HG03442 (cell line): Measurements from ENCODE around the gene PSMD9.

Source experiments
- ATAC-seq: cut with Tn5 transposase; IDR thresholded peaks from one replicate; pipeline ENCODE4 v1.9.1; 2021; ENCODE audit warnings: mild to moderate bottlenecking, moderate library complexity; ENCODE audit not compliant: unreplicated experiment

PSMD9 gene

DNA sequence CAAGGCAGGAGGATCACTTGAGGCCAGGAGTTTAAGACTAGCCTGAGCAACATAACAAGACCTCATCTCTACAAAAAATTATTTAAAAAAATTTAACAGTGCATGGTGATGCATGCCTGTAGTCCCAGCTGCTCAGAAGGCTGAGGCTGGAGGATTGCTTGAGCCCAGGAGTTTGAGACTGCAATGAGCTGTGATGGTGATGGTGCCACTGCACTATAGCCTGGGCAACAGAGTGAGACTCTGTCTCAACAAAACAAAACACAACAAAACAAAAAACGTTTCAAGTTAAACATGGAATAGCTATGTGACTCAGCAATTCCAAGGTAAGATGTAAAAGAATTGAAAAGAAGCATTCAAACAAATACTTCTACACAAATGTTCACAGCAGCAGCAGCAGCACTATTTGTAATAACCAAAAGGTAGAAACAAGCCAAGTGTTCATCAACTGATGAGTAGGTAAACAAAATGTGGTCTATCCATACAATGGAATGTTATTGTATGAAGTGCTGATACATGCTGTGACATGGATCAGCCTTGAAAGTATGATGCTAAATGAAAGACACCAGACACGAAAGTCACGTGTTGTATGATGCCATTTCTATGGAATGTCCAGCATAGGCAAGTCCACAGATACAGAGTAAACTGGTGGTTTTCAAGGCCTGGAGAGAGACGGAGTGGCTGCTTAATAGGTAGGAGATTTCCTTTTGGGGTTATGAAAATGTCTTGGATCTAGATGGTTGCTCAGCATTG is 61.2 kb downstream of the PSMD9 start:
- no peak for ATAC-seq

- no peak for ATAC-seq
These were observed 64.6 kb downstream of the PSMD9 start for GRCh38 chr12:121953117-121953692.

- no peak for ATAC-seq
These were observed 65.1 kb downstream of the PSMD9 start for GRCh38 chr12:121953695-121954094.

- ATAC-seq, result no peak
These were observed 67.0 kb downstream of the PSMD9 start for GRCh38 chr12:121955258-121956237.

- no peak for ATAC-seq
These were observed 69.4 kb downstream of the PSMD9 start for GRCh38 chr12:121957861-121958515.

DNA sequence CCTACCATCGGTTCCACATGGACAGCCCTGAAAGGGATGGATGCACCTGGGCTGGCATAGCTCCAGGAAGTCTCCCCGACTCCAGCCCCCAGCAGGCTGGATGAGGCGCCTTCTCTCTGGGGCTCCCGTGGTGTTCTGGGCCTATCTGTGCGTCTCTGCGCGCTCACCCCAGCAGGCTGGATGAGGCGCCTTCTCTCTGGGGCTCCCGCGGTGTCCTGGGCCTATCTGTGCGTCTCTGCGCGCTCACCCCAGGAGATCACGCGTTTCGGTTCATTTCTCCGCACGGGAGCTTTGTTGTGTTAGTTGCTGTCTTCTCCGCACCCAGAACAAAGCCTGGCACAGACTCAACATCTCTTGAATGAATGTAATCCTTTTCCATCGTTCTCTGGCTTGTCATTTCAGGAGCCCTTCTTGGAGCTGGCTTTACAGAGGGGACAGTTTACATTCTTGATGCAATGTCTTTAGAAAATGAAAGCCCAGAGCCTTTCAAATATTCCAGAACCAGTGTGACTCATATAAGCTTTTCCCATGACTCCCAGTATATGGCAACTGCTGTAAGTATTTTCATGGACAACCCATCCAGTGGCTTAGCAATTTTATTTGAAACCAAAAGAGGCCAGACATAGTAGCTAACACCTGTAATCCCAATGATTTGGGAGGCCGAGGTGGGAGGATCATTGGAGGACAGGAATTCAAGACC is 70.1 kb downstream of the PSMD9 start:
- no peak for ATAC-seq

DNA sequence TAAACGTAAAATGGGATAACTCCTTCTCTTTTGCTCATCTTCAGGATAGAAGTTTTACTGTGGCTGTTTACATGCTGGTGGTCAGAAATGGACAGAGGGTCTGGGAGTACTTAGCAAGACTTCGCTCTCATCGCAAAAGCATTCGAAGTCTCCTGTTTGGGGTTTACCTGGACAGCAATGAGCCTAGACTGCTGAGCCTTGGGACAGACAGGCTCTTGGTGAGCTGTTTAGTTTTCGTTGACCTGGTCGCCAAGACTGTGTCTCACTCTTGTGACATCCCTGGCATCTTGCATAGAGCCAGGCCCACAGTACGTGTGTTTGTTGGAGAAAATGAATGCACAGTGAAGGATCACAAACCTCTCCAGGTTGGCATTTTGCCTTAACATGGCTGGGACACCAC is 72.0 kb downstream of the PSMD9 start:
- ATAC-seq, result no peak

DNA sequence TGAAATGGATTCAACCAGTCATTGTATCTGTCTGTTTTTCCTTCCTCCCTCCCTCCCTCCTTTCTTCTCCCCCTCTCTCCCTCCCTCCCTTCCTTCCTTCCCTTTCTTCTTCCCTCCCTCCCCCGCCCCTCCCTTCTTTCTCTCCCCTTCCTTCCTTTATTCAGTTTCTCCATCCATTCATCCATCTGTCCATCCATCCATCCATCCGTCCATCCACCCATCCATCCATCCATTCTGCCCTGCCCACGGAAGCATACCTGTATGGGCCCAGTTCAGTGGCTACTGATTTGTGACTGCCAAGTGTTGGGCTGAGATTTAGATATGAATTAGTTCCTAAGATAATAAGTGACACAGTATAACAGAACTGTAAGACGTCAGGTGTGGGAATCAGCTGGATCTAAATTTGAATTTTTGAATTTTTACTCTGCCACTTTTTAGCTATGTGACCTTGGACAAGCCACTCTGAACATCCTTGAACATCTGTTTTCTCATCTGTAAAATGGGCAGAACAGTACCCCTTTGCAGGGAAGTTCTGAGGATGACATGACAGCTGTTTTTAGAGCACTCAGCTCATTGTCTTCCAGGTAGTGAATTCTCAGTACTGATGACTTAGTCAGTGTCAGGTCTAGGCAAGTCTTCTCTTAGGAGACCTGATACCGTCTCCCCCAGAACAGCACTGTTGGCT is 72.7 kb downstream of the PSMD9 start:
- ATAC-seq, result no peak

GRCh38 chr12:121963341-121964018 is 74.9 kb downstream of the PSMD9 start:
- no peak for ATAC-seq

DNA sequence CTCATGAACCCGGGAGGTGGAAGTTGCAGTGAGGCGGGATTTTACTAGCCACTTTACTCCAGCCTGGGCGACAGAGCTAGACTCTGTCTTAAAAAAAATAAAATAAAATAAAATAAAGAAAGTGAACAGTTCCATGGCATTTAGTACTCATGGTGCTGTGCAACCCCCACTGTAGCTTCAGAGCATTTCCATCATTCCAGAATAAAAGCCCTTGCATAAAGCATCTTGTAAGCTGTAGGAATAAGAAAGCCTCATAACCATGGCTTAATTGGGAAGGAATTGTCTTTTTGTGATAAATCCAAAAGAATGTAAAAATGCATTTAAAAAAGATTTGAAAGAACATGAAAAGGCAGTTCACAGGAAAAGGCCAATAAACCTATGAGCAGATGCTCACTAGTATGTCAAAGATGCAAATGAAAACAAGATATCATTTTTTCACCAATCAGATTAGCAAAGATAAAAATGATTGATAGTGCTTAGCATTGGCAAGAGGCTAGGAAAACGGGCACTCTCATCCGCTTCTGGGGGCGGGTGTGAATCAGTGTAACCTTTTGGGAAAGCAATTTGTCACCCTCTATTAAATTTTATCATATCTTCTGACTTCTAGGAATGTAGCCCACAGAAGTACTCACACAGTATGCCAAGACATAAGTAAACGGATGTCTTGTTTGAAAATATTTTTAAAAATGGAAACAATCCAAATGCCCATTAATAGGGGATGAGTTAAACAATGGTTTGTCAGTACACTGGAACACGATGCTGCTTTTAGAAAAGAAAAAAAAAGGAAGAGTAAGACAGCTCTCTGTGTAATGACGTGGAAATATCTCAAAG is 76.4 kb downstream of the PSMD9 start:
- ATAC-seq, result no peak

DNA sequence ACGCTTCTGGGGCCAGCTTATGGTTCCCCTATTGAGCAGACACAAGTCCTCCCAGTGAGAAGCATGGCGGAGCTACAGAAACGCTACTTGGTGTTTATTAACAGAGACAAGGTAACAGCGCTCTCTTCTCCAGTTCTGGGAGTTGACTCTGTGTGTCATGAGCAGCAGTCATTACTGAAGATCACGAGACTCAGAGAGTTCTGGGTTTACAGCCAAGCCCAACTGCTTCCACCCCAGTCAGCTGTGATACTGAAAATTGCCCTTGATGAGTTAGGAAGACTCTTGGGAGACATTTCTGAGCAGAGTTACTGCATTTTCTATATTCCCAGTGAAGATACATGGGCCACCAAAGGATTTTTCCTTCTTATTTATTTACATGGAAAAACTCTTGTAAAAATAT is 78.4 kb downstream of the PSMD9 start:
- no peak for ATAC-seq
